Stimulated activated CD8-positive, alpha-beta memory T cell treated with anti-CD3 and anti-CD28 coated beads, Interleukin-7, amount 100 ng/mL, for 48 hours (primary cell): ENCODE measurements around the gene RIMBP2.
"Not testable (repeated sequence)": the region's sequence is repeated elsewhere in the genome, so short reads cannot be mapped to it uniquely, and the experiment has no call there.

ENCODE experiments used
- DNase-seq, 2 donors: peaks; one replicate each; pipeline ENCODE4 v3.0.0-alpha.2; 2020; ENCODE audit warnings: low read depth in 1 of 2; ENCODE audit errors: extremely low read depth in 1 of 2

RIMBP2 gene

GRCh38 chr12:130742112-130742511 lies 26.0 kb upstream of the RIMBP2 start:
- no peak for DNase-seq

GRCh38 chr12:130739571-130739970 lies 23.5 kb upstream of the RIMBP2 start:
- DNase-seq, result no peak

- DNase-seq, result not testable (repeated sequence)
Measured at GRCh38 chr12:130738403-130738802, 22.3 kb upstream of the RIMBP2 start.

- DNase-seq, result no peak
Measured at GRCh38 chr12:130737731-130738130, 21.6 kb upstream of the RIMBP2 start.

GRCh38 chr12:130729344-130729743 lies 13.2 kb upstream of the RIMBP2 start:
- DNase-seq, result no peak

GRCh38 chr12:130728158-130729058 lies 12.3 kb upstream of the RIMBP2 start:
- DNase-seq, result no peak

- DNase-seq, result no peak
Measured at GRCh38 chr12:130719263-130719859, 3.3 kb upstream of the RIMBP2 start.

- DNase-seq, result no peak
Measured at GRCh38 chr12:130717752-130718151, 1.7 kb upstream of the RIMBP2 start.

GRCh38 chr12:130716969-130717366 lies 869 bp upstream of the RIMBP2 start:
- DNase-seq, result no peak

GRCh38 chr12:130715150-130715997 lies 725 bp downstream of the RIMBP2 start:
- DNase-seq, result no peak

GRCh38 chr12:130714591-130715149 lies 1.4 kb downstream of the RIMBP2 start:
- no peak for DNase-seq

GRCh38 chr12:130714091-130714590 lies 2.0 kb downstream of the RIMBP2 start:
- DNase-seq, result no peak

GRCh38 chr12:130713581-130713991 lies 2.5 kb downstream of the RIMBP2 start:
- DNase-seq, result no peak

GRCh38 chr12:130712346-130713065 lies 3.6 kb downstream of the RIMBP2 start:
- DNase-seq, result no peak

GRCh38 chr12:130711756-130712155 lies 4.3 kb downstream of the RIMBP2 start:
- no peak for DNase-seq

GRCh38 chr12:130710733-130711080 lies 5.4 kb downstream of the RIMBP2 start:
- no peak for DNase-seq

- no peak for DNase-seq
Measured at GRCh38 chr12:130709971-130710732, 5.9 kb downstream of the RIMBP2 start.

- DNase-seq, result no peak
Measured at GRCh38 chr12:130709151-130709970, 6.7 kb downstream of the RIMBP2 start.

- no peak for DNase-seq
Measured at GRCh38 chr12:130708648-130709047, 7.5 kb downstream of the RIMBP2 start.
